ENCODE results near the gene FEV.

- TF ChIP-seq, protein P1, sequence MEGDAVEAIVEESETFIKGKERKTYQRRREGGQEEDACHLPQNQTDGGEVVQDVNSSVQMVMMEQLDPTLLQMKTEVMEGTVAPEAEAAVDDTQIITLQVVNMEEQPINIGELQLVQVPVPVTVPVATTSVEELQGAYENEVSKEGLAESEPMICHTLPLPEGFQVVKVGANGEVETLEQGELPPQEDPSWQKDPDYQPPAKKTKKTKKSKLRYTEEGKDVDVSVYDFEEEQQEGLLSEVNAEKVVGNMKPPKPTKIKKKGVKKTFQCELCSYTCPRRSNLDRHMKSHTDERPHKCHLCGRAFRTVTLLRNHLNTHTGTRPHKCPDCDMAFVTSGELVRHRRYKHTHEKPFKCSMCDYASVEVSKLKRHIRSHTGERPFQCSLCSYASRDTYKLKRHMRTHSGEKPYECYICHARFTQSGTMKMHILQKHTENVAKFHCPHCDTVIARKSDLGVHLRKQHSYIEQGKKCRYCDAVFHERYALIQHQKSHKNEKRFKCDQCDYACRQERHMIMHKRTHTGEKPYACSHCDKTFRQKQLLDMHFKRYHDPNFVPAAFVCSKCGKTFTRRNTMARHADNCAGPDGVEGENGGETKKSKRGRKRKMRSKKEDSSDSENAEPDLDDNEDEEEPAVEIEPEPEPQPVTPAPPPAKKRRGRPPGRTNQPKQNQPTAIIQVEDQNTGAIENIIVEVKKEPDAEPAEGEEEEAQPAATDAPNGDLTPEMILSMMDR (conservative IDR thresholded peaks at IDR 0.05 in 1 of 2, IDR thresholded peaks at IDR 0.05 in 1 of 2; ENCODE audit: low read depth in 1 of 2, low read length in 2 of 2), result peak; percentile 74 to 85
- peak; percentile 8 for TF ChIP-seq EZH2 (IDR thresholded peaks at IDR 0.05; ENCODE audit: low read length, missing control alignments)
These were observed 11.2 kb upstream of the FEV start for GRCh38 chr2:218995972-218996711.
